Thyroid gland (tissue), 4 donors: ENCODE data around the gene WNK1. TPM values are rescaled to one million over a fixed set of nuclear protein-coding genes. Genes with fewer than 3 reads are reported as not detected.

Source experiments
- DNase-seq, 2 donors: peaks; one replicate each; pipeline ENCODE4 v3.0.0-alpha.2; 2019
- H3K27ac ChIP-seq, 3 donors: fragments of 200-600 bp; sonication (generic); 1 replicate in 2 of 3; 2 replicates in 1 of 3; pipeline ENCODE4 v1.5.1; 2016 to 2019; ENCODE audit warnings: mild to moderate bottlenecking in 1 of 3, moderate library complexity in 1 of 3
- H3K27me3 ChIP-seq: fragments of 200-600 bp; sonication (generic); one replicate; pipeline ENCODE4 v1.5.1; 2019
- H3K36me3 ChIP-seq, 2 donors: fragments of 200-600 bp; sonication (generic); one replicate each; pipeline ENCODE4 v1.5.1; 2016 to 2019
- H3K4me1 ChIP-seq, 2 donors: fragments of 200-600 bp; sonication (generic); one replicate each; pipeline ENCODE4 v1.5.1; 2017 to 2019
- H3K4me3 ChIP-seq, 3 donors: fragments of 200-600 bp; sonication (generic); replicated peaks in 1 of 3; 1 replicate in 2 of 3; 2 replicates in 1 of 3; pipeline ENCODE4 v1.5.1; 2016; ENCODE audit warnings: mild to moderate bottlenecking in 1 of 3
- H3K9me3 ChIP-seq: fragments of 200-600 bp; sonication (generic); one replicate; pipeline ENCODE4 v1.5.1; 2017
- CTCF ChIP-seq, 6 experiments: fragments of 200-600 bp in 3 of 6; fragments of 450-650 bp in 3 of 6; sonication (generic) in 3 of 6; IDR thresholded peaks; one replicate each; pipeline ENCODE4 v1.5.1; 2016 to 2019; ENCODE audit warnings: antibody characterized with exemption in 6 of 6, mild to moderate bottlenecking in 2 of 6, inconsistent platforms in 1 of 6, moderate library complexity in 1 of 6
- POLR2A ChIP-seq, 2 donors: fragments of 450-650 bp; IDR thresholded peaks; one replicate each; pipeline ENCODE4 v1.6.1; 2017; ENCODE audit warnings: antibody characterized with exemption in 2 of 2, mild to moderate bottlenecking in 2 of 2, moderate library complexity in 1 of 2
- WGBS, 2 donors: methylation state at CpG; one replicate each; pipeline ENCODE4 v1.1.5; 2017; 5-methylcytosine and 5-hydroxymethylcytosine counted together
- intact Hi-C: fragments of 100-400 bp; cut with DNase I; formaldehyde crosslinking; loops from one replicate; pipeline ENCODE4 v1.15.1; 2023
- total RNA-seq, 4 donors: library from RNA; depleted of rRNA; stranded (reverse); fragments of >200 nt; gene quantifications; one replicate each; pipeline ENCODE4 v1.2.3, GENCODE V29; 2016

Gene WNK1
- total RNA-seq, 4 donors from 2014 or later = 90.0 to 211 (median 109) TPM

DNA sequence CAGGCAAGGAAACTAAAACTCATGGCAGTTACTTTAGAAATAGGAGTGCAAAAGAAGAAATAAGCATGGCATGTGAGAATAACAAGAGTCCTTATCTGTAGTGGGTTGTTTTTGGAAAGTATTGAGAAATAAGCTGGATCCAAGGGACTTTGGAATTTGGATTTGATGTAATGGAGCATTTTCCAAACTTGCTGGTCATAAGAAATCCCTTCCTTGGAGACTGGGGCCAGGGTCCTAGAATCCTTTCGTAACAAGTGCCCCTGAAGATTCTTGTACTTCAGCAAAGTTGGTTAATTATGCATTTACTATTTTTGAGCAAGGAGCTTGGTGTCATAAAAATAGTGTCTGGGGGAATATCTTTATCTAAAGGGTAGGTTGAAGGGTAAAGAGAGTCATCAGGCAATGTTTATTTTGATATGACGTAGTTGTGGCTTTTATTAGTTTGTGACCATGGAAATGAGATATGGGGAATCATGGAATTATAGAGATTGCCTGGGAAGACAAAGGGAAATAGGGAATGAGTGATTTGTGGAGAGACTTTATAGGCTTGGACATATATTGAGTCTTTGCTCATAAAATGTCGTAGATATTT, 53.9 kb downstream of the WNK1 start:
- no peaks in the 10 kb centered on the region for H3K27me3 ChIP-seq
- H3K9me3 ChIP-seq = no peaks in the 10 kb centered on the region
- peaks cover 3 to 16% of the 10 kb centered on the region in 2 donors for H3K4me1 ChIP-seq
- intact Hi-C loops = no loop called here
- no peaks in the 10 kb centered on the region for H3K36me3 ChIP-seq
- 84 to 86% methylated on average over 3 of the region's 3 CpGs for WGBS, 2 donors
- no peak for DNase-seq
- H3K4me3 ChIP-seq = no peak overlapping the region
- TF ChIP-seq POLR2A (IDR thresholded peaks at IDR 0.05) = no peak
- TF ChIP-seq CTCF (IDR thresholded peaks at IDR 0.05) = no peak
- H3K27ac ChIP-seq = no peak overlapping the region

- H3K27me3 ChIP-seq = no peaks in the 10 kb centered on the region
- WGBS, 2 donors = 72 to 73% methylated on average over 2 of the region's 2 CpGs
These were observed 54.8 kb downstream of the WNK1 start for GRCh38 chr12:807041-807735.

GRCh38 chr12:810116-810515, 57.7 kb downstream of the WNK1 start:
- 81 to 84% methylated on average over 4 of the region's 4 CpGs for WGBS, 2 donors
- Histone ChIP-seq H3K4me3 (no peak overlapping the region), H3K27ac (no peak overlapping the region), H3K27me3 (no peaks in the 10 kb centered on the region), H3K36me3 (no peaks in the 10 kb centered on the region), H3K9me3 (no peaks in the 10 kb centered on the region), H3K4me1 (peaks cover 7 to 16% of the 10 kb centered on the region in 2 donors)
- TF ChIP-seq CTCF (IDR thresholded peaks at IDR 0.05) = no peak
- no peak for TF ChIP-seq POLR2A (IDR thresholded peaks at IDR 0.05)
- intact Hi-C loops = loop anchor here (5.0 to 10.0 kb wide), 2 partner anchors 55 to 243 kb away; partner anchors contain the start of gene WNK1
- DNase-seq = no peak

More at GRCh38 chr12:807041-807735, 54.8 kb downstream of the WNK1 start:
- Histone ChIP-seq H3K4me3 (no peak overlapping the region), H3K9me3 (no peaks in the 10 kb centered on the region), H3K36me3 (no peaks in the 10 kb centered on the region), H3K4me1 (peaks cover 3 to 16% of the 10 kb centered on the region in 2 donors), H3K27ac (no peak overlapping the region)
- no peak for DNase-seq
- intact Hi-C loops = no loop called here
- TF ChIP-seq POLR2A (IDR thresholded peaks at IDR 0.05) (no peak), CTCF (IDR thresholded peaks at IDR 0.05) (no peak)

DNA sequence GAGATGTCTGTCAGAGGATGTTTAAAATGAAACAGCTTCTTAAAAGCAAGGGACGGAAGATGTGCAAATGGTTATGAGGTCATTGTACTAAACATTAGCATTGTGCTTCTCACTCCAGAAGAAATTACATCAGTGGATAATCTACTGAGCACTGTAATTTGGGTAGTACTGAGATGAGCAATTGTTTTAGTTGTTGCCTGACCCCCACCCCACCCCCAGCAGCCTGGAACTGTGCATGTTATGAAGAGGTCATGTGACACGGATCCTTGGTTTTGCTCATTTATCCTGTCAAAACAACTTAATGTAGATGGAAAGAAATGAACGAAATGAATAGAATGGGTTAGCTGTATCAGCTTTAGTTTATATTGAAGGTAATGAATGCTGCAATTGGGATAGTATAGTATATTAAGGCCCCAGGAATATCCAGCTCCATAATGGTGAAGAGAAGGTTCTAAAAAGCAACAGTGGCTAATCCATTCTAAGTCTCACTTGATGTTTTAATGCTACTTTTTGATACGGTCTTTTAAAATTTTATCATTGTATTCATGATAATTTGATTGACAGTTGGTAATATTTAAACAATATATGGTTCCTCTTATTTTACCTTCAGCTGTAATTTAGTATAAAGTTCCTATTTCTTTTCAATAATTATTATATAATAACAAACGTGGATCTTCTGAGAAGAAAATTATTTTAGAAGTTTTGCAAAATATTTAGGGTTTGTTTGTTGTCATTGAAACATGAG, 58.5 kb downstream of the WNK1 start:
- Histone ChIP-seq H3K4me1 (peaks cover 7 to 15% of the 10 kb centered on the region in 2 donors), H3K9me3 (no peaks in the 10 kb centered on the region), H3K27ac (no peak overlapping the region), H3K4me3 (no peak overlapping the region), H3K36me3 (no peaks in the 10 kb centered on the region), H3K27me3 (no peaks in the 10 kb centered on the region)
- WGBS, 2 donors = 52 to 56% methylated on average over 5 of the region's 5 CpGs
- TF ChIP-seq POLR2A (IDR thresholded peaks at IDR 0.05) (no peak), CTCF (IDR thresholded peaks at IDR 0.05) (no peak)
- intact Hi-C loops = loop anchor here (5.0 to 10.0 kb wide), 2 partner anchors 56 to 244 kb away; partner anchors contain the start of gene WNK1
- DNase-seq = no peak
